Amygdala (tissue), 56 donors: ENCODE results near the gene HOATZ.
A peak's percentile ranks its signal among the peaks of the same experiment; 100 is the strongest.

Experiments
- DNase-seq, 56 donors: peaks; one replicate each; lab custom pipeline; 2025; lab: John Stamatoyannopoulos, UW

The HOATZ gene

GRCh38 chr11:111521135-111521534 is 6.6 kb downstream of the HOATZ start:
- no peak for DNase-seq

- DNase-seq = no peak
Measured at GRCh38 chr11:111522426-111522825, 7.8 kb downstream of the HOATZ start.

- DNase-seq = no peak
Measured at GRCh38 chr11:111523343-111523742, 8.8 kb downstream of the HOATZ start.

GRCh38 chr11:111524056-111524455 is 9.5 kb downstream of the HOATZ start:
- no peak for DNase-seq

- no peak for DNase-seq
Measured at GRCh38 chr11:111525456-111525855, 10.9 kb downstream of the HOATZ start.

- DNase-seq = no peak
Measured at GRCh38 chr11:111526501-111526900, 11.9 kb downstream of the HOATZ start.

- no peak for DNase-seq
Measured at GRCh38 chr11:111527279-111527678, 12.7 kb downstream of the HOATZ start.

- DNase-seq = no peak
Measured at GRCh38 chr11:111528557-111528956, 14.0 kb downstream of the HOATZ start.

- no peak for DNase-seq
Measured at GRCh38 chr11:111530091-111530490, 15.5 kb downstream of the HOATZ start.

GRCh38 chr11:111531136-111531535 is 16.6 kb downstream of the HOATZ start:
- DNase-seq = no peak

- peak in 1 of 56 donors; percentile 16 for DNase-seq
Measured at GRCh38 chr11:111531687-111532364, 17.2 kb downstream of the HOATZ start.

- no peak for DNase-seq
Measured at GRCh38 chr11:111532365-111532709, 17.8 kb downstream of the HOATZ start.

- no peak for DNase-seq
Measured at GRCh38 chr11:111535281-111535680, 20.7 kb downstream of the HOATZ start.

GRCh38 chr11:111537336-111537860 is 22.8 kb downstream of the HOATZ start:
- DNase-seq = no peak

- DNase-seq = no peak
Measured at GRCh38 chr11:111538407-111539114, 24.0 kb downstream of the HOATZ start.

GRCh38 chr11:111539426-111540113 is 25.0 kb downstream of the HOATZ start:
- DNase-seq = no peak

GRCh38 chr11:111540114-111540936 is 25.7 kb downstream of the HOATZ start, which contains the start of gene LAYN:
Gene LAYN (plus strand): TSS chr11:111540720. CDS start chr11:111540844, 124 bp downstream.
- peak in 39 of 56 donors; percentile 17 to 79 (median 44) for DNase-seq

GRCh38 chr11:111540937-111541253 is 26.3 kb downstream of the HOATZ start:
- peak in 1 of 56 donors; percentile 36 for DNase-seq

GRCh38 chr11:111541254-111542061 is 26.9 kb downstream of the HOATZ start:
- DNase-seq = peak in 16 of 56 donors; percentile 7 to 55 (median 26)
